ENCODE data around the gene DOCK2. TPM values are rescaled to one million over a fixed set of nuclear protein-coding genes. Genes with fewer than 3 reads are reported as not detected.
A peak's percentile ranks its signal among the peaks of the same experiment; 100 is the strongest.

DOCK2 gene
- total and polyA plus RNA-seq, 5 donors from 2014 or later: 65.9 to 354 (median 71.1) TPM

DNA sequence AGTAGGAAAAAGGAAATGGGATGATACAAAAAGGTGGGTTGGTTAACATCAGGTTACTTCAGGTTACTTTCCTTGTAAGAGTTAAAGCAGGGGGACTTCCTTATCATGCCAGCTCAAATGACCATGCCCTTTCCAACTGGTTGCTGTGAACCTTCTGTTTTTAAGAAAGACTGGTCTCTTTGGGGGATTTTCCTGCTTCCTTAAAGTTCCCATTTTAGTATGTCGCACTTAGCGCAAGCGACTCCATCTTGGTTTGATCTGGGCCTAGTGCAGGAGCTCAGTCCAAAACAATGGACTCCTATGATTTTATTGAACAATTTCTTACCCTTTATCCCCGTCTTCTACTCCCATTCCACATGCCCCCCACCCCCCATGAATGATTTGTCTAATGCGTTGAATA, 173.4 kb downstream of the DOCK2 start:
- Histone ChIP-seq H3K36me3 (ENCODE audit: control insufficient read depth, insufficient read depth, low read length) (peaks cover 60% of the 10 kb centered on the region), H3K4me3 (ENCODE audit: low read depth, low read length) (no peak overlapping the region), H3K4me1 (ENCODE audit: control insufficient read depth, insufficient read depth, low read length, poor library complexity, severe bottlenecking) (peaks cover 4% of the 10 kb centered on the region), H3K27me3 (ENCODE audit: control insufficient read depth, insufficient read depth, low read length) (no peaks in the 10 kb centered on the region), H3K27ac (ENCODE audit: insufficient read depth, low read length, poor library complexity, severe bottlenecking) (no peak overlapping the region), H3K9me3 (ENCODE audit: control insufficient read depth in 2 of 2, low read length in 2 of 2) (no peaks in the 10 kb centered on the region)
- ATAC-seq (ENCODE audit: low read depth in 2 of 2) (no peak), DNase-seq (no peak)
- Mint-ChIP-seq H3K27ac (peak overlapping the region in 1 of 3 donors; percentile 21), H3K9me3 (peaks cover 0 to 1% (median 0%) of the 10 kb centered on the region in 7 donors), H3K4me1 (peaks cover 10 to 21% (median 19%) of the 10 kb centered on the region in 4 donors), H3K27me3 (no peaks in the 10 kb centered on the region), H3K36me3 (peaks cover 54% of the 10 kb centered on the region), H3K4me3 (no peak overlapping the region)

DNA sequence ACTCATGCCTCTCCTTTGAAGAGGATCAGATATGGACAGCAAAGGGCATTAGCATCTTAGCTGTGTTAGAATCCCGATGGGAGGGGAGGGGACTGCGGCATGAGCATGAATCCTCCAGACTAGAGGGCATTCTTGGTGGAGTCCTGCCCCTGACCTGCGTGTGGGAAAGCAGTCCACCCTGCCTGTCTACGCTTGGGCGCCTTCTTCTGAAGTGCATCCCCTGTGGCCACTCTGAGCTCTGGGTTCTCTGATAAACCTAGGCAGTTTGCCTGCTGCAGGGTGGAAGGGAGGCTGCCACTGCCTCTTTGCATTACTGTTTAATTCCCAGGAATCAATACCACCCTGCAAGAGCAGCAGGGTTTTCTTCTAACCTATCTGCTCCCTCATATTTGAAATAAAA, 173.9 kb downstream of the DOCK2 start:
- ATAC-seq (ENCODE audit: low read depth in 2 of 2) (no peak), DNase-seq (no peak)
- Histone ChIP-seq H3K36me3 (ENCODE audit: control insufficient read depth, insufficient read depth, low read length) (peaks cover 62% of the 10 kb centered on the region), H3K27ac (ENCODE audit: insufficient read depth, low read length, poor library complexity, severe bottlenecking) (no peak overlapping the region), H3K4me3 (ENCODE audit: low read depth, low read length) (no peak overlapping the region), H3K9me3 (ENCODE audit: control insufficient read depth in 2 of 2, low read length in 2 of 2) (no peaks in the 10 kb centered on the region), H3K4me1 (ENCODE audit: control insufficient read depth, insufficient read depth, low read length, poor library complexity, severe bottlenecking) (no peaks in the 10 kb centered on the region), H3K27me3 (ENCODE audit: control insufficient read depth, insufficient read depth, low read length) (no peaks in the 10 kb centered on the region)
- Mint-ChIP-seq H3K4me3 (no peak overlapping the region), H3K27me3 (no peaks in the 10 kb centered on the region), H3K4me1 (peaks cover 5 to 19% (median 15%) of the 10 kb centered on the region in 4 donors), H3K9me3 (peaks cover 0 to 1% (median 0%) of the 10 kb centered on the region in 7 donors), H3K36me3 (peaks cover 54% of the 10 kb centered on the region), H3K27ac (peak overlapping the region in 2 of 3 donors; percentile 9 to 21)

DNA sequence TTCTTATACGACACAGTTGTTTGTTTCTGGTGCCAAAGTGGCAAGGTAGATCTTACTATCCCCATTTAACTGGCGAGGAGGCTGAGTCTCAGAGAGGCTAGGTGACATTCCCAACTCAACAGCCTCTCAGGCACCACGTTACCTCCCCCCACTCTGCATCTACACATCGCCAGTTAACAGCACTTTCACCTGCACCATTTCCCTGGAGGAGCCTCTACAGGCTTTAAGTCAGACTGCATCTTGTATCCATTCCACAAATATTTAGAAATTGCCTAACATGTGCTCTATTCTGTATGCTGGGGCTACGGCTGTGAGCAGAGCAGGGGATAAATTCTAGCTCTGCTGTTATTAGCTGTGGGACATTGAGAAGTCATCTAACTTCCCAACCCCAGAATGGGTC, 174.6 kb downstream of the DOCK2 start:
- H3K4me1 Mint-ChIP-seq: peaks cover 5 to 18% (median 13%) of the 10 kb centered on the region in 4 donors
- Histone ChIP-seq H3K27me3 (ENCODE audit: control insufficient read depth, insufficient read depth, low read length) (no peaks in the 10 kb centered on the region), H3K36me3 (ENCODE audit: control insufficient read depth, insufficient read depth, low read length) (peaks cover 66% of the 10 kb centered on the region), H3K4me1 (ENCODE audit: control insufficient read depth, insufficient read depth, low read length, poor library complexity, severe bottlenecking) (no peaks in the 10 kb centered on the region), H3K27ac (ENCODE audit: insufficient read depth, low read length, poor library complexity, severe bottlenecking) (no peak overlapping the region), H3K4me3 (ENCODE audit: low read depth, low read length) (no peak overlapping the region), H3K9me3 (ENCODE audit: control insufficient read depth in 2 of 2, low read length in 2 of 2) (no peaks in the 10 kb centered on the region)
- no peak for ATAC-seq (ENCODE audit: low read depth in 2 of 2)
- H3K4me3 Mint-ChIP-seq: no peak overlapping the region
- no peak for DNase-seq
- H3K36me3 Mint-ChIP-seq: peaks cover 55% of the 10 kb centered on the region
- no peaks in the 10 kb centered on the region for H3K27me3 Mint-ChIP-seq
- peak overlapping the region in 1 of 3 donors; percentile 9 for H3K27ac Mint-ChIP-seq
- H3K9me3 Mint-ChIP-seq: peaks cover 0 to 1% (median 0%) of the 10 kb centered on the region in 7 donors

DNA sequence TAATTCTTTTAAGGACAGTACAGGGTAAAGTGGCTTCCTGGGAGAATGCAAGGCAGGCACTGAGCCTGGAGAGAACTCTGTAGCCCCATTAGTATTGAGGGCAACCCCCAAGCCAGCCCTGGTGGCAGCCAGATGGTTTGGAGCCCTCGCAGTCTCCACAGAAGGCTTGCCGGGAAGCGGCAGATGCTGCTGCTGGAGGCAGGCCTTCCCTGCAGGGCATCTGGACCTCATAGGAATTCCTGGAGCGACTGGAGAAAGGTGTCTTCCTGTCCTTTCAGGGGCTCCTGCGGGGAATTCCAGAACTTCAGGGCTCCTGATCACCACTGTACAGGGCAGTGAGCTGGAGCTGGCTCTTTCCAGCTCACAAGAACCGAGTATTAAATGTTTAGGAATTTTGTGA, 175.7 kb downstream of the DOCK2 start:
- no peaks in the 10 kb centered on the region for H3K4me1 ChIP-seq (ENCODE audit: control insufficient read depth, insufficient read depth, low read length, poor library complexity, severe bottlenecking)
- H3K9me3 Mint-ChIP-seq: peaks cover 0 to 1% (median 0%) of the 10 kb centered on the region in 7 donors
- no peak overlapping the region for H3K4me3 Mint-ChIP-seq
- no peak for DNase-seq
- no peaks in the 10 kb centered on the region for H3K9me3 ChIP-seq (ENCODE audit: control insufficient read depth in 2 of 2, low read length in 2 of 2)
- no peak overlapping the region for H3K4me3 ChIP-seq (ENCODE audit: low read depth, low read length)
- H3K36me3 Mint-ChIP-seq: peaks cover 60% of the 10 kb centered on the region
- H3K27ac ChIP-seq (ENCODE audit: insufficient read depth, low read length, poor library complexity, severe bottlenecking): no peak overlapping the region
- H3K4me1 Mint-ChIP-seq: peaks cover 11 to 18% (median 13%) of the 10 kb centered on the region in 4 donors
- no peaks in the 10 kb centered on the region for H3K27me3 ChIP-seq (ENCODE audit: control insufficient read depth, insufficient read depth, low read length)
- no peak overlapping the region for H3K27ac Mint-ChIP-seq
- H3K36me3 ChIP-seq (ENCODE audit: control insufficient read depth, insufficient read depth, low read length): peaks cover 77% of the 10 kb centered on the region
- no peak for ATAC-seq (ENCODE audit: low read depth in 2 of 2)
- H3K27me3 Mint-ChIP-seq: no peaks in the 10 kb centered on the region

DNA sequence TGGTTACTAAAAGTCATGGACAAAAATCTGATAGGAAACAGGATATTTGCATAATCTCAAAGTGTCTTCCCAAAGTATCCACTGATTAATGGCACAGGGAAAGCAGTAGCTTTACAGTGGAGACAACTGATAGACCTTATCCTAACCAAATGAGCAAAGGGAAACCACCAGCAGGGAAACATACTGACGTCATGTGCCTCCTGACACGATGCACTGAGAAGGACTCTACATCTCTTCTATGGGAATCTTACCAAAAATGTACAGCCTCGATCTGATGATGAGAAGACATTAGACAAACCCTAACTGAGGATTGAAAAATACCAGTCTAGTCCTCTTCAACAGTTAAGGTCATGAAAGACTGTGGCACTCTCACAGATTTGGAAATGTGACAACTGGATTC, 177.0 kb downstream of the DOCK2 start:
- Histone ChIP-seq H3K9me3 (ENCODE audit: control insufficient read depth in 2 of 2, low read length in 2 of 2) (no peaks in the 10 kb centered on the region), H3K36me3 (ENCODE audit: control insufficient read depth, insufficient read depth, low read length) (peaks cover 80% of the 10 kb centered on the region), H3K27ac (ENCODE audit: insufficient read depth, low read length, poor library complexity, severe bottlenecking) (no peak overlapping the region), H3K4me3 (ENCODE audit: low read depth, low read length) (no peak overlapping the region), H3K27me3 (ENCODE audit: control insufficient read depth, insufficient read depth, low read length) (no peaks in the 10 kb centered on the region), H3K4me1 (ENCODE audit: control insufficient read depth, insufficient read depth, low read length, poor library complexity, severe bottlenecking) (no peaks in the 10 kb centered on the region)
- H3K36me3 Mint-ChIP-seq: peaks cover 73% of the 10 kb centered on the region
- H3K27ac Mint-ChIP-seq: no peak overlapping the region
- DNase-seq (no peak), ATAC-seq (ENCODE audit: low read depth in 2 of 2) (no peak)
- H3K4me3 Mint-ChIP-seq: no peak overlapping the region
- no peaks in the 10 kb centered on the region for H3K27me3 Mint-ChIP-seq
- H3K9me3 Mint-ChIP-seq: peaks cover 0 to 1% (median 0%) of the 10 kb centered on the region in 7 donors
- peaks cover 11 to 18% (median 13%) of the 10 kb centered on the region in 4 donors for H3K4me1 Mint-ChIP-seq

DNA sequence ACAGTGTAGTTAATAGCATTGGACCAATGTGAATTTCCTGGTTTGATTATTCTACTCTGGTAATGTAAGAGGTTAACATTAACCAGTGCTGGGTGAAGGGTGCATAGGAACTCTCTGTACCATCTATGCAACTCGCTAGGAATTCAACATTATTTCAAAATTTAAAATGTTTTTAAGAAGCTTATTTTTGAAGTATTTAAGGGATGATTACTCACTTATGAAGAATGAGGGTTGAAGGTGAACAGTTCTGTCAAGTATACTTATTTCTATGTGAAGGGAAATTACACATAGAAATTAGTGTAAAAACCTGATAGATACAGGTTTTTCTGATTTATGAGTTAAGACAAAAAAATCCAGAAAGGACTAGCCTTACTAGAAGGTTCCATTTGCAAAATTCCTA, 177.4 kb downstream of the DOCK2 start:
- H3K4me1 Mint-ChIP-seq: peaks cover 11 to 14% (median 12%) of the 10 kb centered on the region in 4 donors
- ATAC-seq (ENCODE audit: low read depth in 2 of 2) (no peak), DNase-seq (no peak)
- H3K4me3 Mint-ChIP-seq: no peak overlapping the region
- Histone ChIP-seq H3K9me3 (ENCODE audit: control insufficient read depth in 2 of 2, low read length in 2 of 2) (no peaks in the 10 kb centered on the region), H3K27me3 (ENCODE audit: control insufficient read depth, insufficient read depth, low read length) (no peaks in the 10 kb centered on the region), H3K27ac (ENCODE audit: insufficient read depth, low read length, poor library complexity, severe bottlenecking) (no peak overlapping the region), H3K36me3 (ENCODE audit: control insufficient read depth, insufficient read depth, low read length) (peaks cover 81% of the 10 kb centered on the region), H3K4me1 (ENCODE audit: control insufficient read depth, insufficient read depth, low read length, poor library complexity, severe bottlenecking) (no peaks in the 10 kb centered on the region), H3K4me3 (ENCODE audit: low read depth, low read length) (no peak overlapping the region)
- peaks cover 73% of the 10 kb centered on the region for H3K36me3 Mint-ChIP-seq
- peaks cover 0 to 1% (median 0%) of the 10 kb centered on the region in 7 donors for H3K9me3 Mint-ChIP-seq
- no peaks in the 10 kb centered on the region for H3K27me3 Mint-ChIP-seq
- H3K27ac Mint-ChIP-seq: no peak overlapping the region

DNA sequence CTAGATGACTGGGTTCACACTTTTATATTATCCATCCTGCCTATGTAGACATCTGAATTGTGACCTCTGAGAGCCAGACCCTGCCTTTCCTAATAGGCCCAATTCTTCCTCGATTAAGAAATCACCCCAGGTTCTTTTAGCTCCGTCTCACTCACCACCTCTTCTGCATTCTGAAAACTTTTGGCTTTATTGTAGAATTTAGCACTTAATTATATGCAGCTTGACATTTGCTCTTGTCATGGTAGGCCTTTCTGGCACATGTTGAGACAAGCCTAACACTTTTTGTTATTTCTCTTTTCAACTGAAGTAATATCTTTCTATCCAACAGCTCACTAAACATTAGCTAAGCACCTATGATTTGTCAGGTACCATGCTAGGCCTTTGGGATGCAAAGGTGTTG, 180.0 kb downstream of the DOCK2 start:
- Histone ChIP-seq H3K4me3 (ENCODE audit: low read depth, low read length) (no peak overlapping the region), H3K36me3 (ENCODE audit: control insufficient read depth, insufficient read depth, low read length) (peaks cover 59% of the 10 kb centered on the region), H3K4me1 (ENCODE audit: control insufficient read depth, insufficient read depth, low read length, poor library complexity, severe bottlenecking) (no peaks in the 10 kb centered on the region), H3K27ac (ENCODE audit: insufficient read depth, low read length, poor library complexity, severe bottlenecking) (no peak overlapping the region), H3K27me3 (ENCODE audit: control insufficient read depth, insufficient read depth, low read length) (no peaks in the 10 kb centered on the region), H3K9me3 (ENCODE audit: control insufficient read depth in 2 of 2, low read length in 2 of 2) (no peaks in the 10 kb centered on the region)
- Mint-ChIP-seq H3K27me3 (no peaks in the 10 kb centered on the region), H3K9me3 (peaks cover 0 to 1% (median 0%) of the 10 kb centered on the region in 7 donors), H3K4me3 (no peak overlapping the region), H3K36me3 (peaks cover 62% of the 10 kb centered on the region), H3K27ac (no peak overlapping the region), H3K4me1 (peaks cover 5 to 12% (median 6%) of the 10 kb centered on the region in 4 donors)
- ATAC-seq (ENCODE audit: low read depth in 2 of 2): no peak
- DNase-seq: no peak

DNA sequence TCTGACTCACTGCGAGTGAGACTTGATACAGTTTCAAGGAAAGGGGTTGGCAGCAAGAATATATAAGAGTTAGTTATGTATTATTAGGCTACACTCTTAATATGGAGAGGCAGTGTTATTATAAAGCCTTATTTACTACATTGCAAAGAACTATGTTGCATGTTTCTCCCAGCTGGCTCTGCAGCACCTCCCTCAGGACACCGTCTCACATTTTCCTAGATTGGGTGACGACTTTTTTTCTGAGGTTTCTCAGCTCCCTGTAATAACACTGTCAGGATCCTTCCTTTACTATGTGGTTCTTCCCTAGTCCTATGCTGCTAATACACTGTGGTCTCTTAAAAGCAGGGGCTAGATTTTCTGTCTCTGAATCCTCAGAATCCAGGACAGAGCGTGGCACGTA, 189.5 kb downstream of the DOCK2 start:
- H3K27ac ChIP-seq (ENCODE audit: insufficient read depth, low read length, poor library complexity, severe bottlenecking): no peak overlapping the region
- Mint-ChIP-seq H3K27me3 (no peaks in the 10 kb centered on the region), H3K4me1 (peaks cover 12 to 18% (median 17%) of the 10 kb centered on the region in 4 donors), H3K4me3 (no peak overlapping the region), H3K9me3 (peaks cover 0 to 2% (median 0%) of the 10 kb centered on the region in 7 donors), H3K36me3 (peaks cover 23% of the 10 kb centered on the region), H3K27ac (peak overlapping the region in 2 of 3 donors; percentile 11 to 78)
- ATAC-seq (ENCODE audit: low read depth in 2 of 2) (no peak), DNase-seq (no peak)
- no peaks in the 10 kb centered on the region for H3K36me3 ChIP-seq (ENCODE audit: control insufficient read depth, insufficient read depth, low read length)
- no peaks in the 10 kb centered on the region for H3K9me3 ChIP-seq (ENCODE audit: control insufficient read depth in 2 of 2, low read length in 2 of 2)
- H3K4me3 ChIP-seq (ENCODE audit: low read depth, low read length): no peak overlapping the region
- H3K4me1 ChIP-seq (ENCODE audit: control insufficient read depth, insufficient read depth, low read length, poor library complexity, severe bottlenecking): no peaks in the 10 kb centered on the region
- no peaks in the 10 kb centered on the region for H3K27me3 ChIP-seq (ENCODE audit: control insufficient read depth, insufficient read depth, low read length)
